SK-N-SH (cell line): ENCODE data around the gene DUXA. TPM values are rescaled to one million over a fixed set of nuclear protein-coding genes. Genes with fewer than 3 reads are reported as not detected.
"Not testable (repeated sequence)": the region's sequence is repeated elsewhere in the genome, so short reads cannot be mapped to it uniquely, and the experiment has no call there.

ENCODE experiments used
- CTCF ChIA-PET: fragments of 300-600, 350-600 bp; formaldehyde crosslinking; extraction: SDS; loops from one replicate; lab custom pipeline; 2021; lab: Yijun Ruan, JAX
- POLR2A ChIA-PET: fragments of 350-600 bp; sonication (Branson Sonifier 250); formaldehyde crosslinking; extraction: SDS; loops from one replicate; lab custom pipeline; 2020; ENCODE audit warnings: antibody characterized with exemption, inconsistent platforms; lab: Yijun Ruan, JAX
- DNase-seq: peaks from one replicate; pipeline ENCODE4 v3.0.0; 2012
- H2AFZ ChIP-seq: fragments of 200-600 bp; sonication (generic); 2 replicates; pipeline ENCODE4 v1.8.1; 2016; ENCODE audit warnings: antibody characterized with exemption, mild to moderate bottlenecking, low read depth
- H3F3A ChIP-seq: fragments of 200-600 bp; sonication (generic); replicated peaks from 2 replicates; pipeline ENCODE3; 2016; ENCODE audit warnings: antibody characterized with exemption, mild to moderate bottlenecking; ENCODE audit not compliant: insufficient read depth
- H3K27ac ChIP-seq, 2 experiments: fragments of 200-500 bp in 1 of 2; fragments of 200-600 bp in 1 of 2; sonication (Bioruptor generic) in 1 of 2; sonication (generic), shearing (Covaris generic) in 1 of 2; 2 replicates each; pipeline versions ENCODE4 v1.5.1 to v1.6.1; 2014 to 2016; ENCODE audit warnings: low read depth in 2 of 2, inconsistent platforms in 1 of 2, low read length in 1 of 2, mild to moderate bottlenecking in 1 of 2, mixed read lengths in 1 of 2
- H3K27me3 ChIP-seq: fragments of 200-600 bp; sonication (generic), shearing (Covaris generic); 2 replicates; pipeline ENCODE4 v1.6.1; 2016; ENCODE audit warnings: mixed run types; ENCODE audit not compliant: insufficient read depth
- H3K36me3 ChIP-seq, 2 experiments: fragments of 200-500 bp in 1 of 2; fragments of 200-600 bp in 1 of 2; sonication (Bioruptor generic) in 1 of 2; sonication (generic) in 1 of 2; replicated peaks in 1 of 2; 2 replicates each; pipeline versions ENCODE3 to v1.5.1; 2014 to 2016; ENCODE audit warnings: low read length in 1 of 2, mild to moderate bottlenecking in 1 of 2; ENCODE audit not compliant: insufficient read depth in 2 of 2, control insufficient read depth in 1 of 2
- H3K4me1 ChIP-seq, 2 experiments: fragments of 200-500 bp in 1 of 2; fragments of 200-600 bp in 1 of 2; sonication (Bioruptor generic) in 1 of 2; sonication (generic), shearing (Covaris generic) in 1 of 2; 2 replicates each; pipeline versions ENCODE4 v1.5.1 to v1.6.1; 2014 to 2016; ENCODE audit warnings: low read depth in 1 of 2, low read length in 1 of 2, mixed run types in 1 of 2; ENCODE audit not compliant: insufficient read depth in 2 of 2, control insufficient read depth in 1 of 2
- H3K4me2 ChIP-seq: fragments of 200-600 bp; sonication (generic), shearing (Covaris generic); 2 replicates; pipeline ENCODE4 v1.6.1; 2017; ENCODE audit warnings: mixed run types
- H3K4me3 ChIP-seq, 2 experiments: fragments of 200-500 bp in 1 of 2; fragments of 200-600 bp in 1 of 2; sonication (Bioruptor generic) in 1 of 2; sonication (generic), shearing (Covaris generic) in 1 of 2; 2 replicates each; pipeline versions ENCODE4 v1.5.1 to v1.8.1; 2014 to 2016; ENCODE audit warnings: low read depth in 2 of 2, inconsistent platforms in 1 of 2, low read length in 1 of 2, mild to moderate bottlenecking in 1 of 2, mixed read lengths in 1 of 2, moderate library complexity in 1 of 2
- H3K79me2 ChIP-seq: fragments of 200-600 bp; sonication (generic); 2 replicates; pipeline ENCODE4 v1.8.1; 2017; ENCODE audit warnings: mild to moderate bottlenecking; ENCODE audit not compliant: insufficient read depth
- H3K9ac ChIP-seq: fragments of 200-600 bp; sonication (generic); 2 replicates; pipeline ENCODE4 v1.6.1; 2017; ENCODE audit warnings: mixed run types
- H3K9me2 ChIP-seq: fragments of 200-600 bp; sonication (generic); 2 replicates; pipeline ENCODE4 v1.6.1; 2017; ENCODE audit warnings: mixed run types
- H3K9me3 ChIP-seq: fragments of 200-600 bp; sonication (generic); 2 replicates; pipeline ENCODE4 v1.6.1; 2017; ENCODE audit warnings: mixed run types, mild to moderate bottlenecking, moderate library complexity
- H4K20me1 ChIP-seq: fragments of 200-600 bp; sonication (generic); 2 replicates; pipeline ENCODE4 v1.6.1; 2017; ENCODE audit warnings: mild to moderate bottlenecking, mixed run types; ENCODE audit not compliant: insufficient read depth
- CTCF ChIP-seq: fragments of 200-600 bp; sonication (generic); IDR thresholded peaks from 2 replicates; pipeline ENCODE4 v1.6.1; 2017; ENCODE audit warnings: antibody characterized with exemption, mild to moderate bottlenecking, moderate library complexity
- EP300 ChIP-seq, 2 experiments: IDR thresholded peaks; 2 replicates each; pipeline versions ENCODE4 v1.4.0 to v1.6.1; 2012; ENCODE audit warnings: borderline replicate concordance in 1 of 2, low read depth in 1 of 2, low read length in 1 of 2
- EZH2phosphoT487 ChIP-seq: fragments of 200-600 bp; sonication (generic); IDR thresholded peaks from 2 replicates; pipeline ENCODE4 v1.6.1; 2017; ENCODE audit warnings: low read depth, mixed run types, mild to moderate bottlenecking, antibody characterized with exemption, moderate library complexity, borderline replicate concordance
- FOSL2 ChIP-seq: IDR thresholded peaks from 2 replicates; pipeline ENCODE4 v1.4.0; 2012; ENCODE audit warnings: low read depth, mild to moderate bottlenecking, moderate library complexity, borderline replicate concordance
- IRF3 ChIP-seq: fragments of 150-350 bp; IDR thresholded peaks from 2 replicates; pipeline ENCODE4 v1.6.1; 2016; ENCODE audit warnings: mild to moderate bottlenecking, low read depth, low read length
- JUND ChIP-seq: IDR thresholded peaks from 2 replicates; pipeline ENCODE4 v1.4.0; 2012
- NFIC ChIP-seq: IDR thresholded peaks from 2 replicates; pipeline ENCODE4 v1.4.0; 2012; ENCODE audit warnings: borderline replicate concordance
- PBX3 ChIP-seq: IDR thresholded peaks from 2 replicates; pipeline ENCODE4; 2012
- REST ChIP-seq: IDR thresholded peaks from 2 replicates; pipeline ENCODE4 v1.6.1; 2012; ENCODE audit warnings: mild to moderate bottlenecking, low read depth, low read length, moderate library complexity
- RXRA ChIP-seq: IDR thresholded peaks from 2 replicates; pipeline ENCODE4 v1.4.0; 2012; ENCODE audit warnings: low read depth, mild to moderate bottlenecking, borderline replicate concordance
- TAF1 ChIP-seq: IDR thresholded peaks from 2 replicates; pipeline ENCODE4 v1.6.1; 2012; ENCODE audit warnings: low read depth, mild to moderate bottlenecking, low read length, moderate library complexity, borderline replicate concordance
- TCF12 ChIP-seq: IDR thresholded peaks from 2 replicates; pipeline ENCODE4 v1.4.0; 2012
- USF1 ChIP-seq: IDR thresholded peaks from 2 replicates; pipeline ENCODE4 v1.4.0; 2012; ENCODE audit warnings: low read depth, borderline replicate concordance
- WGBS: methylation state at CpG from one replicate; pipeline ENCODE4 v1.1.6; 2017; ENCODE audit warnings: low lambda C conversion rate; 5-methylcytosine and 5-hydroxymethylcytosine counted together
- polyA plus RNA-seq, 3 experiments: library from polyadenylated mRNA; depleted of rRNA; stranded (reverse); fragments of >200 nt; gene quantifications; 2 replicates each; pipeline ENCODE4 v1.2.3, GENCODE V29; 2012

Gene DUXA
- polyA plus RNA-seq, 1 of the 3 experiments (the other 2 are of a cell fraction) = not detected

GRCh38 chr19:57202160-57202559 is 34.9 kb upstream of the DUXA start:
- ChIA-PET POLR2A (no interaction called here), CTCF (no interaction called here)
- DNase-seq = no peak
- 94% methylated on average over 5 of the region's 5 CpGs for WGBS
- H3K36me3 ChIP-seq = peaks cover 28 to 41% of the 10 kb centered on the region in 2 experiments
- no peak overlapping the region for H3K27ac ChIP-seq
- peaks cover 8% of the 10 kb centered on the region for H3F3A ChIP-seq
- TF ChIP-seq JUND (no peak), EP300 (IDR thresholded peaks at IDR 0.05; ENCODE audit: borderline replicate concordance in 1 of 2, low read depth in 1 of 2, low read length in 1 of 2) (no peak), PBX3 (no peak), FOSL2 (no peak)
- no peaks in the 10 kb centered on the region; the same call in 1 of the 2 replicates for H4K20me1 ChIP-seq
- H3K27me3 ChIP-seq = no peaks in the 10 kb centered on the region
- no peak overlapping the region for H3K4me3 ChIP-seq
- no peaks in the 10 kb centered on the region for H3K9me3 ChIP-seq
- no peaks in the 10 kb centered on the region for H3K9me2 ChIP-seq
- H3K4me2 ChIP-seq = no peak overlapping the region
- peaks cover 74% of the 10 kb centered on the region for H3K79me2 ChIP-seq
- H3K4me1 ChIP-seq = no peaks in the 10 kb centered on the region
- no peak overlapping the region for H3K9ac ChIP-seq
- H2AFZ ChIP-seq = no peak overlapping the region

GRCh38 chr19:57197874-57198273 is 30.6 kb upstream of the DUXA start:
- H3K27me3 ChIP-seq, POLR2A ChIA-PET, H3K9me2 ChIP-seq, H3K4me3 ChIP-seq, H3K9ac ChIP-seq, CTCF ChIA-PET, H3K27ac ChIP-seq, H3K4me1 ChIP-seq, H3K9me3 ChIP-seq, H3K4me2 ChIP-seq, H3F3A ChIP-seq, DNase-seq, H2AFZ ChIP-seq: not testable (repeated sequence)
- WGBS = 98% methylated on average over 6 of the region's 6 CpGs
- H4K20me1 ChIP-seq = peaks cover 13% of the 10 kb centered on the region
- peaks cover 74% of the 10 kb centered on the region for H3K79me2 ChIP-seq
- H3K36me3 ChIP-seq = peaks cover 53 to 64% of the 10 kb centered on the region in 2 experiments

- peak overlapping the region; percentile 85; the same call in 1 of the 2 replicates for H3K9ac ChIP-seq
- H3K4me1 ChIP-seq = peaks cover 0 to 21% of the 10 kb centered on the region in 2 experiments; a peak in 1 of 4 replicates
- no peak for DNase-seq
- POLR2A ChIA-PET = no interaction called here
- H3K27ac ChIP-seq = no peak overlapping the region
- H3K27me3 ChIP-seq = no peaks in the 10 kb centered on the region
- TF ChIP-seq NFIC = no peak
- no peak for TF ChIP-seq TAF1
- no peak for TF ChIP-seq EZH2phosphoT487
- TF ChIP-seq TCF12 = no peak
- no peak for TF ChIP-seq IRF3
- no peak for TF ChIP-seq CTCF
- TF ChIP-seq REST = no peak
- TF ChIP-seq USF1 = no peak
- TF ChIP-seq RXRA = no peak
- WGBS = 89% methylated on average over 5 of the region's 5 CpGs
- H3F3A ChIP-seq = peaks cover 4% of the 10 kb centered on the region
- 0 out of 2 replicates have a peak, but pooled peaks cover 4% of the 10 kb centered on the region for H3K9me3 ChIP-seq
- no peaks in the 10 kb centered on the region for H3K9me2 ChIP-seq
- H3K4me2 ChIP-seq = peak overlapping the region; percentile 87
- no peak overlapping the region for H2AFZ ChIP-seq
- peak overlapping the region; percentile 82 to 96; a peak in 3 of 4 replicates for H3K4me3 ChIP-seq
- H4K20me1 ChIP-seq = peaks cover 19% of the 10 kb centered on the region
- CTCF ChIA-PET = no interaction called here
- peaks cover 50% of the 10 kb centered on the region for H3K79me2 ChIP-seq
- peaks cover 44 to 46% of the 10 kb centered on the region in 2 experiments for H3K36me3 ChIP-seq
These were observed 25.7 kb upstream of the DUXA start for GRCh38 chr19:57192993-57193392.
